ENCODE measurements around the gene IFT20. TPM values are rescaled to one million over a fixed set of nuclear protein-coding genes. Genes with fewer than 3 reads are reported as not detected.

The IFT20 gene
- total and polyA plus RNA-seq, 9 of the 15 experiments (the other 6 are each of a cell fraction or from before 2014, with no cell fraction given) = 11.2 to 38.6 (median 20.1) TPM

GRCh38 chr17:28369684-28370034 is 34.4 kb upstream of the IFT20 start:
- Histone ChIP-seq H3K4me3 (no peak overlapping the region), H3K9ac (ENCODE audit: insufficient read depth in 1 of 2, low read depth in 2 of 2, low read length in 2 of 2) (peak overlapping the region in 1 of 2 experiments; percentile 81; a peak in 2 of 4 replicates), H3K4me2 (ENCODE audit: insufficient read depth, low read length) (no peak overlapping the region), H4K20me1 (replicated peaks; ENCODE audit: control insufficient read depth, insufficient read depth, low read length) (peaks cover 14% of the 10 kb centered on the region), H3K9me3 (replicated peaks; ENCODE audit: control insufficient read depth, insufficient read depth, low read depth, low read length) (no peaks in the 10 kb centered on the region), H3K4me1 (replicated peaks in 1 of 2; ENCODE audit: control insufficient read depth in 2 of 2, insufficient read depth in 2 of 2, low read length in 2 of 2) (peaks cover 16 to 43% of the 10 kb centered on the region in 2 experiments), H3K27me3 (ENCODE audit: control insufficient read depth in 2 of 2, insufficient read depth in 2 of 2, low read length in 2 of 2) (peaks cover 0 to 4% of the 10 kb centered on the region in 2 experiments; a peak in 1 of 5 replicates), H3K79me2 (ENCODE audit: control insufficient read depth, insufficient read depth, low read length) (no peaks in the 10 kb centered on the region), H3K36me3 (ENCODE audit: control insufficient read depth, insufficient read depth, low read length) (no peaks in the 10 kb centered on the region; the same call in 2 of the 3 replicates), H3K9me1 (ENCODE audit: control insufficient read depth, insufficient read depth, low read length) (peaks cover 5% of the 10 kb centered on the region), H3K27ac (ENCODE audit: extremely low read depth, low read depth, low read length) (no peak overlapping the region), H2AFZ (ENCODE audit: low read depth, low read length) (no peak overlapping the region)
- DNase-seq (ENCODE audit: extremely low read depth in 1 of 4, low spot score in 3 of 4) (no peak), ATAC-seq (no peak), FAIRE-seq (no peak)
- TF ChIP-seq ELK3 (CRISPR knock-in tag; IDR thresholded peaks at IDR 0.05) (no peak), TCF7 (IDR thresholded peaks at IDR 0.05; ENCODE audit: borderline replicate concordance) (no peak), NR2C1 (IDR thresholded peaks at IDR 0.05) (peak; percentile 25; the same call in 1 of the 2 replicates), NR2C1 (tag; IDR thresholded peaks at IDR 0.05) (peak; percentile 22; the same call in 1 of the 2 replicates)
- 70% methylated on average over 10 of the region's 10 CpGs for WGBS (ENCODE audit: insufficient coverage, low coverage, missing lambda C conversion rate)
- ChIA-PET POLR2A (interaction anchor here (0.6 to 3.4 kb wide), 5 partner anchors 8 to 29 kb away, joined by 3 to 31 read pairs (median 5); partner anchors contain the start of gene POLDIP2), CTCF (ENCODE audit: low intra/inter-chr PET ratio) (interaction anchor here (0.6 kb wide), 1 partner anchor 183 kb away, joined by 5 read pairs; no protein-coding TSS in a partner anchor)
- no TSS peak for BruUV-seq (replicated peaks)
- intact Hi-C loops (cut with micrococcal nuclease) (no loop called here), in situ Hi-C loops (cut with MboI) (no loop called here)

All from K562 (cell line).